Activated T-cell treated with anti-CD3 and anti-CD28 coated beads, Interleukin-2, amount 50 U/mL, for 72 hours (primary cell): ENCODE results near the gene YWHAH. TPM values are rescaled to one million over a fixed set of nuclear protein-coding genes. Genes with fewer than 3 reads are reported as not detected.

Experiments used
- ATAC-seq, 2 donors: fragments of 150-1000 bp; cut with Tn5 transposase; replicated peaks in 1 of 2; 2 replicates each; pipeline ENCODE4 v1.10.0; 2021; ENCODE audit warnings: moderate library complexity in 2 of 2, mild to moderate bottlenecking in 1 of 2
- DNase-seq, 2 donors: peaks; one replicate each; pipeline ENCODE4 v3.0.0; 2021 to 2022; ENCODE audit warnings: mixed read lengths in 1 of 2
- H3K27ac Mint-ChIP-seq: one replicate; pipeline ENCODE4 v1.8.0; 2022; ENCODE audit warnings: mild to moderate bottlenecking, moderate library complexity, mixed read lengths
- H3K27me3 Mint-ChIP-seq: one replicate; pipeline ENCODE4 v1.8.0; 2022; ENCODE audit warnings: low read depth, mixed read lengths
- H3K36me3 Mint-ChIP-seq, 2 donors: one replicate each; pipeline ENCODE4 v1.8.0; 2022; ENCODE audit warnings: mixed read lengths in 2 of 2, mild to moderate bottlenecking in 1 of 2; ENCODE audit not compliant: insufficient read depth in 2 of 2
- H3K4me1 Mint-ChIP-seq: one replicate; pipeline ENCODE4 v1.8.0; 2022; ENCODE audit warnings: low read depth, mixed read lengths
- H3K4me3 Mint-ChIP-seq, 2 donors: one replicate each; pipeline ENCODE4 v1.8.0; 2022; ENCODE audit warnings: mild to moderate bottlenecking in 2 of 2, mixed read lengths in 2 of 2, moderate library complexity in 2 of 2
- H3K9me3 Mint-ChIP-seq, 2 donors: one replicate each; pipeline ENCODE4 v1.8.0; 2022; ENCODE audit warnings: mixed read lengths in 2 of 2
- total RNA-seq, 2 donors: library from RNA; stranded (reverse); gene quantifications; one replicate each; pipeline ENCODE4 v1.2.3, GENCODE V29; 2022

The YWHAH gene
- total RNA-seq, 2 donors from 2014 or later, result 74.2 to 76.8 TPM

DNA sequence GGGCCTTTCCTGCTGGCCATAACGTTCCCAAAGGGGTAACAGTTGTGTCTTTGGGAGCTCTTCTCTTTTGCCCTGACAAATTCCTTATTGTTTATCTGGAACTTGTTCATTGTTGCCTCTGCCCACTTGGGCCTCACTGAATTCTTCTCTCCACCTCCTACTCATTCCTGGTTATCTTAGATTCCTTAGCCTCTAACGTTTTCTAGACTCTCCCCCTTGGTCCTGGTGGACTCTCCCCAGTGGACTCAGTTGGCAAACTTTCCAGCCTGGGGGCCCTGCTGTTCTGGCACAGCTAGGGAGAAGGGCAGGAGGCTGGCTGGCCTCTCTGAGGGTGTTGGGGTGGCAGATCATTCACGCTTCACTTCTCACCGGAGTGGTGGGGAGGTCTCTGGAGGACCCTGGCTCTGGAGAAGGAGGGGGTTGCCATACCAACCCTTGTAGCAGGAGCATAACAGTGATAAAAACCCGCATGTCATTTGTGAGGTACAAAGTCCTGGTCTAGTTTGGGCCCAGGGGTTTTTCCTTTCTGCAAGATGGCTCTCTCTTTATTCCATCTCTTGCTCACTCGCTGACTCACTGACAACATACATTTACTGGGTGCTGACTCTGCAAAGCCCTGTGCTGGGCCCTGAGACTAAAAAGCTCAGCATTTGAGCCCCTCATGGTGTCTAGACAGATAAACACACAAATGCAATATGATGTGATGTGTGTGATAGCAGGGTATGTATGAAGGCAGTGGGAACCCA lies 39.7 kb downstream of the YWHAH start:
- Mint-ChIP-seq H3K4me3 (no peak overlapping the region), H3K27me3 (peaks cover 8% of the 10 kb centered on the region), H3K27ac (no peak overlapping the region), H3K36me3 (no peaks in the 10 kb centered on the region), H3K9me3 (no peaks in the 10 kb centered on the region), H3K4me1 (no peaks in the 10 kb centered on the region)
- DNase-seq (no peak), ATAC-seq (no peak)

DNA sequence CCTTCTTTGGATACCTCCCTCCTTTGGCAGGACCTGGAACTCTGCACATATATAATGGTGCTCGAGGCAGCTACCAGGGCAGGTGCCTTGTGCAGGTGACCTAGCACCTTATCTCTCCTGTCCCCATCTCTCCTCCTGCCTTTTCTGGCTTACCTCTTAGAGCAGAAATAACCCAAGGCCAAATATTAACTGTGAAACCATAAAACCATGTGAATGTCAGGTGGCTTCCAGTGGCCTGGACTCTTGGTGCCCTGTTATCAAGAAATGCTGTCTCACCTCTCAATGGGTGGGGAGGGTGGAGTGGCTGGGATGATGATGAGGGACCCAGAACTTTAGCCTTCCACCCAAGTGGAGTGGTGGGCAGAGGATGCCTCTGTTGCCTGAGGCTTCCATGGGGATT lies 42.9 kb downstream of the YWHAH start:
- no peaks in the 10 kb centered on the region for H3K4me1 Mint-ChIP-seq
- no peaks in the 10 kb centered on the region for H3K36me3 Mint-ChIP-seq
- H3K27ac Mint-ChIP-seq, result no peak overlapping the region
- no peaks in the 10 kb centered on the region for H3K9me3 Mint-ChIP-seq
- H3K4me3 Mint-ChIP-seq, result no peak overlapping the region
- H3K27me3 Mint-ChIP-seq, result peaks cover 15% of the 10 kb centered on the region
- DNase-seq (no peak), ATAC-seq (no peak)

DNA sequence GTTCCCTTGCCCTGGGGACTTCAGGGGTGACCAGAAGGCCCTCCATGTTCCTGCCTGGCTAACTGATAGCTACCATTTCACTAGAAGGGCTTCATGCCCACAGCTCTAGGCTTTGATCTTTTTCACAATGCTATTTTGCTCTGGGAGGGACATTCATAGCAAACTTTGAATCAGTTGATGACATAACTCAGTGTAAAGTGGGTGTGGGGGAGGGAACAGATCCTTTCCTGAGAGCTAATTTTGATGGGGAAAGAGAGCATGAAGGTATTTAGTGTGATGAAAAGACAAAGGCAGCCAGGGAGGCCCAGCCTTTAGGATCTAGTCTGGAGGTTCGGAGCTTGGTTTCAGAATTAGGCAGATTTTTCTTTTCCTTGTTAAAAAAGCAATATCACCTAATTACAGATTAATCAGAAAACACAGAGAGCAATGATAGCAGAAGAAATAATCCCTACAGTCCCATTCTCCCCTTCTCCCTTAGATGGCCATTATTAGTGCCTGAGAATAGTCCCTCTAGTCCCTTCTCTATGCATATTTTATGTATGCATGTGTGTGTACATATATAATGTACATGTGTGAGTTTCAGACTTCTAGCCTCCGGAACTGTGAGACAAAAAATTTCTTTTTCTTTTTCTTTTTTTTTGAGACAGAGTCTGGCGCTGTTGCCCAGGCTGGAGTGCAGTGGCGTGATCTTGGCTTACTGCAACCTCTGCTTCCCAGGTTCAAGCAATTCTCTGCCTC lies 46.9 kb downstream of the YWHAH start:
- Mint-ChIP-seq H3K36me3 (no peaks in the 10 kb centered on the region), H3K4me1 (no peaks in the 10 kb centered on the region), H3K27me3 (peaks cover 16% of the 10 kb centered on the region), H3K4me3 (no peak overlapping the region), H3K27ac (no peak overlapping the region), H3K9me3 (no peaks in the 10 kb centered on the region)
- no peak for ATAC-seq
- DNase-seq, result no peak

DNA sequence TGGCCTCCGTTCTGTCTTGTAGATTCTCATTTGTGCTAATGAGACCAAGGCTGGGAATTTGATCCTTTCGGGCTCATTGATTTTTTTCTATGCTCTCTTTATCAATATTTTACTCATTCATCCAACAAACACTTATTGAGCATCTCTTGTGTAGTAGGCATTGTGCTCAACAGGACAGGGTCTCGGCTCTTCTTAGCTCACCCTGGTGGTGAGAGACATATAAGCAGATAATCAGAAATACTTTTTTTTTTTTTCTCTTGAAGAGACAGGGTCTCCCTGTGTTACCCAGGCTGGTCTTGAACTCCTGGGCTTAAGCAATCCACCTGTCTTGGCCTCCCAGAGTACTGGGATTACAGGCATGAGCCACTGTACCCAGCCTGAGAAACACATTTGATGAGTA lies 50.7 kb downstream of the YWHAH start:
- DNase-seq, result no peak
- Mint-ChIP-seq H3K4me3 (no peak overlapping the region), H3K4me1 (no peaks in the 10 kb centered on the region), H3K27me3 (peaks cover 16% of the 10 kb centered on the region), H3K9me3 (no peaks in the 10 kb centered on the region), H3K27ac (no peak overlapping the region), H3K36me3 (no peaks in the 10 kb centered on the region)
- ATAC-seq, result no peak

DNA sequence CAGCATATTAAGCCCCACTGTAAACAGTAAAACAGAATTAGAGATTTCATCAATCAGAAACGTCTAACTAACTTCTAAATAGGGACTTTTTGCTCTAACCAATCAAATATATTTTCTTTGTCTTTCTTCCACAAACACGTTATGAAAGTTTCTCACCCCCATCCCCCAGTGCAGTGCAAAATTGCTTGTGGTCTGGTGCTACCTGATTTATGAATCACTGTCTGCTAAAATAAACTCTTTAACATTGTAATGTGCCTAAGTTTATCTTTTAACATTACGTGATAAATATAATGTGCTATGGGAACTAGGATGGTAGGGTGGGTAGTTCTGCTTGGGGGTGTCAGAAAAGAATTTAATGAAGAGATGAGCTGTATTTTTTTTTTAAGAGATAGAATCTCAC lies 51.5 kb downstream of the YWHAH start:
- H3K36me3 Mint-ChIP-seq, result no peaks in the 10 kb centered on the region
- ATAC-seq (no peak), DNase-seq (no peak)
- peaks cover 7% of the 10 kb centered on the region for H3K4me1 Mint-ChIP-seq
- H3K9me3 Mint-ChIP-seq, result no peaks in the 10 kb centered on the region
- peaks cover 17% of the 10 kb centered on the region for H3K27me3 Mint-ChIP-seq
- H3K27ac Mint-ChIP-seq, result no peak overlapping the region
- no peak overlapping the region for H3K4me3 Mint-ChIP-seq

DNA sequence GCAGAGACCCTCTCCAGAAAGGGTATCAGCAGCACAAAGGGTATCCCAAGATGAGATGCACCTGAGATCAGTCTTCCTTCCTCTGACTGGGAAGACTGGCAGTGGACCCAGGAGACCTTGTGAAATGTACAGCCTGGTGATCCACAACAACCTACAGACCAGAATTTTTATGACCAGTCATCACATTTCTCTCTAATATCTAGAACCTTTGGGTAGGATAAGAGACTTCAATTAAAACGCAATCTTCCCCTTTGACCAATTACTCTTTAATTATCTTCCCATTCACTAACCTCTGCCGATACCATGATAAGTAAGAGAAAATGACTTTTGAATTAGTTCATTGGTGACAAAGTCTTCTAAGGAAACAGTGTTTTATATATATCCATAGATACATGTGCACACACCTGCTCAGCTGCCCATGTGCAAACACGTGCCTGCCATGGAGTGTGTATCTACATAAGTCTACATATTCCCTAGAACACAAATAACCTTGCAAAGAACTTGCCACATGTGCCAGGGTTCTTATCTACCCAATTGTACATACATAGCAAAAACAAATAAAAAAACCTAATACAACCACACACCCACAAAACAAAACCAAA lies 54.5 kb downstream of the YWHAH start:
- Mint-ChIP-seq H3K36me3 (no peaks in the 10 kb centered on the region), H3K27ac (no peak overlapping the region)

DNA sequence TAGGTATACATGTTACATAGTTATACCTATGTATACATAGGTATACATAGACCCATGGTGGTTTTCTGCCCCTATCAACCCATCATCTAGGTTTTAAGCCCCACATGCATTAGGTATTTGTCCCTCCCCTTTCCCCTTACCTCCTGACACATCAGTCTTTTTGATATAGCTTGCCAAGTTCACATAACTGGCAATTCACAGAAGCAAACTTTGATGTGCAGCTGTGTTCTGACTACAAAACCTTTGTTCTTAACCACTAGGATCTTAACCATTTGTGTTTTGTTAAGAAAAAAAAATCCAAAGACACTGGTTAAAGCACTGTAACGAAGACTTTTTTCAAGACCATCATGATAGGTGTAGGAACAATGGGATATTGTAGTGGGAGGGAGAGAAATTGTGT lies 55.8 kb downstream of the YWHAH start:
- Mint-ChIP-seq H3K9me3 (no peaks in the 10 kb centered on the region), H3K27ac (no peak overlapping the region), H3K36me3 (no peaks in the 10 kb centered on the region), H3K4me3 (no peak overlapping the region), H3K27me3 (peaks cover 17% of the 10 kb centered on the region), H3K4me1 (peaks cover 7% of the 10 kb centered on the region)
- DNase-seq (no peak), ATAC-seq (no peak)

More for the DNA sequence above, 54.5 kb downstream of the YWHAH start:
- peaks cover 7% of the 10 kb centered on the region for H3K4me1 Mint-ChIP-seq
- H3K4me3 Mint-ChIP-seq, result no peak overlapping the region
- ATAC-seq, result no peak
- no peak for DNase-seq
- peaks cover 17% of the 10 kb centered on the region for H3K27me3 Mint-ChIP-seq
- no peaks in the 10 kb centered on the region for H3K9me3 Mint-ChIP-seq

DNA sequence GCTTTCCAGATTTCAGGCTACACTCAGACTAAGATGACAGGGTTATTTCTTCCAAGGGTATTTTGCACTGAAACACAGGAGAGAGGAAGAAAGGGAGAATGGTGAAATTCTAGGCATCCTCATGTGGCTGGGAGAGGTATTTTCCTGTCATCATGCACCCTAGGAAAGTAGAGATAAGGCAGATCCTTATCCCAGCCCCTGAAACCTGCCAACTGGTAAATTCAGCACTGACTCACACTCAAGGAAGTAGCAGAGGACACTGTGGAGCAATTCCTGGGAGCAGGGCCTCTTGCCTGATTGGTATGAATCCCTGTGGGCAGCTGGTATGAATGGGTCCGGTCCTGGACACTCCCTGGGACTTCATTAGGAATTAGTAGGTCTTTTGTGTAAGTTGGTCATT lies 61.1 kb downstream of the YWHAH start:
- no peak overlapping the region for H3K4me3 Mint-ChIP-seq
- peaks cover 0 to 3% of the 10 kb centered on the region in 2 donors for H3K9me3 Mint-ChIP-seq
- DNase-seq (no peak), ATAC-seq (no peak)
- no peak overlapping the region for H3K27ac Mint-ChIP-seq
- H3K36me3 Mint-ChIP-seq, result no peaks in the 10 kb centered on the region
- H3K4me1 Mint-ChIP-seq, result peaks cover 3% of the 10 kb centered on the region
- peaks cover 11% of the 10 kb centered on the region for H3K27me3 Mint-ChIP-seq

Other genes with a start within 250 kb of the YWHAH start
- gene PRR14L, start 194.4 kb upstream of the YWHAH start, total RNA-seq, result 10 to 100 TPM; 45.5 to 46.8 TPM
- 10 to 100 TPM; 34.1 to 38.1 TPM for gene DEPDC5, start 190.5 kb upstream of the YWHAH start, total RNA-seq
- gene SLC5A1, start 98.7 kb downstream of the YWHAH start, total RNA-seq, result not detected
- gene C22orf42, start 214.8 kb downstream of the YWHAH start, total RNA-seq, result not detected